Adrenal gland (tissue), 12 donors: ENCODE measurements around the gene FAM174C. TPM values are rescaled to one million over a fixed set of nuclear protein-coding genes. Genes with fewer than 3 reads are reported as not detected.

Experiments
- DNase-seq, 7 donors: peaks; one replicate each; pipeline ENCODE4 v3.0.0-alpha.2; 2019 to 2020
- H3K27ac ChIP-seq, 5 donors: fragments of 200-600 bp; sonication (generic) in 4 of 5; 1 replicate in 3 of 5; 2 replicates in 2 of 5; pipeline versions ENCODE4 v1.5.1 to v1.8.0; 2016 to 2020; ENCODE audit warnings: mild to moderate bottlenecking in 1 of 5
- H3K27me3 ChIP-seq: fragments of 200-600 bp; 2 replicates; pipeline ENCODE4 v1.8.0; 2021
- H3K36me3 ChIP-seq, 2 donors: fragments of 200-600 bp; replicated peaks in 1 of 2; 1 replicate in 1 of 2; 2 replicates in 1 of 2; pipeline versions ENCODE4 v1.5.1 to v1.8.0; 2018 to 2022
- H3K4me1 ChIP-seq, 2 donors: fragments of 200-600 bp; replicated peaks in 1 of 2; 1 replicate in 1 of 2; 2 replicates in 1 of 2; pipeline versions ENCODE4 v1.5.1 to v1.8.0; 2018 to 2021
- H3K4me3 ChIP-seq, 4 donors: fragments of 200-600 bp; sonication (generic) in 3 of 4; one replicate each; pipeline ENCODE4 v1.5.1; 2016 to 2018
- H3K9me3 ChIP-seq, 3 donors: fragments of 200-600 bp; sonication (generic) in 1 of 3; replicated peaks in 1 of 3; 1 replicate in 2 of 3; 2 replicates in 1 of 3; pipeline versions ENCODE4 v1.5.1 to v1.8.0; 2016 to 2021
- POLR2A ChIP-seq, 2 donors: fragments of 450-650 bp; IDR thresholded peaks; one replicate each; pipeline ENCODE4 v1.6.1; 2017; ENCODE audit warnings: antibody characterized with exemption in 2 of 2, mild to moderate bottlenecking in 2 of 2, moderate library complexity in 1 of 2
- WGBS, 4 donors: extraction: QIAGEN DNeasy Blood & Tissue Kit in 2 of 4; methylation state at CpG; one replicate each; pipeline versions ENCODE4 v1.1.5 to v1.1.7; 2013 to 2017; 5-methylcytosine and 5-hydroxymethylcytosine counted together
- intact Hi-C, 2 donors: fragments of 100-400 bp; cut with DNase I; formaldehyde crosslinking; loops; one replicate each; pipeline versions ENCODE4 v1.14.1 to v1.15.0; 2022 to 2023
- polyA plus RNA-seq, 3 donors: library from polyadenylated mRNA; stranded (reverse); fragments of 200-250 nt in 2 of 3; fragments of 350-450 nt in 1 of 3; fragmentation: Illumina TruSeq in 1 of 3; extraction: RNeasy Lipid Tissue Mini Kit (QIAGEN cat#74804) in 1 of 3; gene quantifications; one replicate each; pipeline ENCODE4 v1.2.3, GENCODE V29; 2013 to 2014
- total RNA-seq, 9 donors: library from RNA; depleted of rRNA in 4 of 9; stranded (reverse); fragments of >200 nt in 4 of 9; fragments of 120-200 nt in 1 of 9; fragmentation: NEBNext Ultra II Directional in 1 of 9; extraction: Animal tissue kit (Norgen Biotek cat#: 25700) in 1 of 9; gene quantifications; one replicate each; pipeline versions ENCODE4 v1.1.0 to v1.2.4, GENCODE V29; 2013 to 2023
- TF ChIP-seq, protein P1 (sequence below), 6 experiments: fragments of 450-650 bp in 4 of 6; fragments of 200-600 bp in 2 of 6; sonication (generic) in 1 of 6; IDR thresholded peaks; 1 replicate in 5 of 6; 2 replicates in 1 of 6; pipeline versions ENCODE4 v1.5.1 to v1.8.0; 2016 to 2021; ENCODE audit warnings: antibody characterized with exemption in 6 of 6, mild to moderate bottlenecking in 2 of 6, moderate library complexity in 1 of 6
- donor health status: healthy with polysubstance abuse.
- donor health status: Bipolar disorder and iron deficiency.
- donor health status: DM: yes; HTN: yes; CAD: no.
- donor health status: DM: no; HTN: no; CAD: no.
- donor health status: DM: no; HTN: no; CAD: no.
- donor health status: DM: yes; HTN: yes; CAD: no.

FAM174C gene
- total and polyA plus RNA-seq, 12 donors: 3.8 to 279 (median 86.5) TPM

DNA sequence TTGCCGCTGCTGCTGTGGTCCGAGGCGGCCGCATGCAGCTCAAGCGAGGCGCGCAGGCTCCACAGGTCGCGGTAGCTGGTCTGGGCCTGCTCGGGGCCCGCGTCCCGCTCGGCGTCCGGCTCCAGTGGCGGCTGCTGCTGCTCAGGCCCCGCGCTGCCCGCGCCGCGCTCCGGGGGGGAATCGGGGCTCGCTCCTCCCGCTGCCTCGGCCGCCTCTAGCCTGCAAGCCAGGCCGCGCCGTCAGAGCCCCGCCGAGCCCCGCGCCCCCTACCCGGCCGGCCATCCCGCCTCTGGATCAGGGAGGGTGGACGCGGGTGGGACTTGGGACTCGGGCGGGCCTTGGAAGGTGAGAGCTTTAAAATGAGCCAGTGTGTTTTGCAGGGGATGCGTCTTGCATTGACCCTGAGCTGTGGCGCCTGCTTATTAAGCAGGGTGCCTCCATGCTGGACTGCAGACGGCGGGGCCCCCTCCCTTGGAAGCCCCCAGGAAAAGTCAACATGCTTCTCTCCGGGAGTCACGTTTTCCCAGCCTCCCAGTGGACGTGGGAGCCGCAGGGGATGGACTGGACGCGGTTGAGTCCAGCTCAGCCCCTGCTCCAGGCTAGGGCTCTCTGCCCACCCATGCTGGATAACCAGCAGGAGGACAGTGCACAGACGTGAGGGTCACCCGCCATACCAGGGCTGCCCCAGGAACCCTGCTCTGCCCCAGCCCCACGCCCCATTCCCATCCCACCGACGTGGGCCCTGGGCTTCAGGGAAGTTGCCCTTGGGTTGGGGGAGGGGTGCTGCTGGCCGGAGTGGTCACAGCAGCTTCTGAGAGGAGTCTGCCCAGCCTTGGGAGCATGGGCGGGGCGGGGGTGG lies 45.2 kb upstream of the FAM174C start:
- TF ChIP-seq, protein P1, sequence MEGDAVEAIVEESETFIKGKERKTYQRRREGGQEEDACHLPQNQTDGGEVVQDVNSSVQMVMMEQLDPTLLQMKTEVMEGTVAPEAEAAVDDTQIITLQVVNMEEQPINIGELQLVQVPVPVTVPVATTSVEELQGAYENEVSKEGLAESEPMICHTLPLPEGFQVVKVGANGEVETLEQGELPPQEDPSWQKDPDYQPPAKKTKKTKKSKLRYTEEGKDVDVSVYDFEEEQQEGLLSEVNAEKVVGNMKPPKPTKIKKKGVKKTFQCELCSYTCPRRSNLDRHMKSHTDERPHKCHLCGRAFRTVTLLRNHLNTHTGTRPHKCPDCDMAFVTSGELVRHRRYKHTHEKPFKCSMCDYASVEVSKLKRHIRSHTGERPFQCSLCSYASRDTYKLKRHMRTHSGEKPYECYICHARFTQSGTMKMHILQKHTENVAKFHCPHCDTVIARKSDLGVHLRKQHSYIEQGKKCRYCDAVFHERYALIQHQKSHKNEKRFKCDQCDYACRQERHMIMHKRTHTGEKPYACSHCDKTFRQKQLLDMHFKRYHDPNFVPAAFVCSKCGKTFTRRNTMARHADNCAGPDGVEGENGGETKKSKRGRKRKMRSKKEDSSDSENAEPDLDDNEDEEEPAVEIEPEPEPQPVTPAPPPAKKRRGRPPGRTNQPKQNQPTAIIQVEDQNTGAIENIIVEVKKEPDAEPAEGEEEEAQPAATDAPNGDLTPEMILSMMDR (IDR thresholded peaks at IDR 0.05): no peak
- TF ChIP-seq POLR2A (IDR thresholded peaks at IDR 0.05): no peak
- DNase-seq: no peak
- no peaks in the 10 kb centered on the region for H3K9me3 ChIP-seq
- H3K27ac ChIP-seq: no peak overlapping the region
- H3K36me3 ChIP-seq: peaks cover 0 to 29% of the 10 kb centered on the region in 2 donors
- intact Hi-C loops: no loop called here
- peaks cover 16 to 23% of the 10 kb centered on the region in 2 donors for H3K4me1 ChIP-seq
- 84 to 90% (median 88%) methylated on average over 27 to 61 of the region's 61 CpGs for WGBS, 4 donors
- no peak overlapping the region for H3K4me3 ChIP-seq
- H3K27me3 ChIP-seq: no peaks in the 10 kb centered on the region

DNA sequence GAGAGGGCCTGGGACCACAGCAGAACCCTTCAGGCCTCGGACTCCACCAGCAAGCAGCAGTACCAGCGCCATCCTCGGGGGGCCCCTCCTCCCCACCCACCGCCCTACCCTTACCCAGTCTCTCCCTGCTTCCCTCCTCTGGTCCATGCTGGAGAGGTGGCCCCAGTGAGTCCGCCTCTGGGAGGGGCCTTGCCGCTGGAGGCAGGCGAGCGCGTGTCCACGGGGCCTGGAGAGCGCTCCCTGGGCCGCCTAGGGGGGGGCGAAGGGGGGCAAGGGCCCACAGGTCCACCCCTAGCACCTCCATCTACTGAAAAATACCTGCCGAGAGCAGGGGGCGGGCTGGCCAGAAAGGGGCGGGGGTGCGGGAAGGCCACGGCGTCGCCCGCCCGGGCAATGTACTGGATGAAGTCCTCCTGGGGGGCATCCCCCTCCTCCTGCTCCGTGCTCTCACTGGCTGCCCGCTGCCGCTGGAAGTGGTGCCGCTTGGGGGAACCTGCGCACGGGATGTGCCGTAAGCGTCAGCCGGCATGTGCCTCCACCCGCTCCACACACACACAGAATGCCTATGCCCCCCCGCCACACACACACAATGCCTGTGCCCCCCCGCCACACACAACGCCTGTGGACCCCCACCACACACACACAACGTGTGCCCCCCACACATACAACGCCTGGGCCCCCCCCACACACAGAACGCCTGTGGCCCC lies 44.4 kb upstream of the FAM174C start:
- H3K4me3 ChIP-seq: no peak overlapping the region
- TF ChIP-seq, protein P1 (IDR thresholded peaks at IDR 0.05): no peak
- no peak for TF ChIP-seq POLR2A (IDR thresholded peaks at IDR 0.05)
- DNase-seq: no peak
- intact Hi-C loops: no loop called here
- no peak overlapping the region for H3K27ac ChIP-seq
- no peaks in the 10 kb centered on the region for H3K27me3 ChIP-seq
- no peaks in the 10 kb centered on the region for H3K9me3 ChIP-seq
- peaks cover 16 to 23% of the 10 kb centered on the region in 2 donors for H3K4me1 ChIP-seq
- WGBS, 4 donors: 80 to 85% (median 84%) methylated on average over 10 to 38 of the region's 38 CpGs; no CpG with 5 or more reads in 1 of the 4 donors
- peaks cover 0 to 24% of the 10 kb centered on the region in 2 donors for H3K36me3 ChIP-seq

- DNase-seq: no peak
- TF ChIP-seq POLR2A (IDR thresholded peaks at IDR 0.05): no peak
- TF ChIP-seq, protein P1 (IDR thresholded peaks at IDR 0.05): no peak
- Histone ChIP-seq H3K27ac (peak overlapping the region in 4 of 5 donors; percentile 57 to 79 (median 72)), H3K27me3 (no peaks in the 10 kb centered on the region), H3K36me3 (peaks cover 0 to 13% of the 10 kb centered on the region in 2 donors), H3K4me3 (no peak overlapping the region), H3K9me3 (no peaks in the 10 kb centered on the region), H3K4me1 (peaks cover 19 to 25% of the 10 kb centered on the region in 2 donors)
- intact Hi-C loops: no loop called here
- WGBS, 4 donors: 75 to 80% (median 78%) methylated on average over 13 to 15 of the region's 15 CpGs
Observed at GRCh38 chr19:1231729-1232637, 43.3 kb upstream of the FAM174C start.
